Central memory CD4-positive, alpha-beta T cell (primary cell): ENCODE results near the gene PTK6.
"Not testable (repeated sequence)": the region's sequence is repeated elsewhere in the genome, so short reads cannot be mapped to it uniquely, and the experiment has no call there.

ENCODE experiments used
- DNase-seq: peaks from one replicate; pipeline ENCODE4 v3.0.0; 2022

The PTK6 gene

GRCh38 chr20:63529180-63529860 is 7.9 kb downstream of the PTK6 start:
- DNase-seq, result no peak

- no peak for DNase-seq
These were observed 10.0 kb downstream of the PTK6 start for GRCh38 chr20:63527184-63527583.

GRCh38 chr20:63525971-63526370 is 11.2 kb downstream of the PTK6 start:
- no peak for DNase-seq

GRCh38 chr20:63525185-63525584 is 12.0 kb downstream of the PTK6 start:
- DNase-seq, result no peak

GRCh38 chr20:63522981-63523611 is 14.1 kb downstream of the PTK6 start:
- DNase-seq, result no peak

GRCh38 chr20:63522091-63522868 is 14.9 kb downstream of the PTK6 start:
- DNase-seq, result no peak

- DNase-seq, result no peak
These were observed 15.6 kb downstream of the PTK6 start for GRCh38 chr20:63521602-63522001.

- DNase-seq, result peak; percentile 59
These were observed 16.1 kb downstream of the PTK6 start for GRCh38 chr20:63520934-63521601.

- DNase-seq, result peak; percentile 81
These were observed 16.7 kb downstream of the PTK6 start, which contains the start of gene PPDPF for GRCh38 chr20:63520504-63520933. PPDPF (plus strand) TSS chr20:63520765; CDS start chr20:63521309, 544 bp downstream.

GRCh38 chr20:63519668-63520503 is 17.3 kb downstream of the PTK6 start:
- peak; percentile 54 for DNase-seq

- DNase-seq, result no peak
These were observed 18.1 kb downstream of the PTK6 start for GRCh38 chr20:63518946-63519667.

- no peak for DNase-seq
These were observed 18.8 kb downstream of the PTK6 start for GRCh38 chr20:63518351-63518861.

- no peak for DNase-seq
These were observed 19.5 kb downstream of the PTK6 start for GRCh38 chr20:63517376-63518309.

GRCh38 chr20:63514520-63514919 is 22.7 kb downstream of the PTK6 start:
- DNase-seq, result not testable (repeated sequence)

GRCh38 chr20:63513207-63513606 is 24.0 kb downstream of the PTK6 start:
- DNase-seq, result no peak

GRCh38 chr20:63509088-63509564 is 28.1 kb downstream of the PTK6 start:
- no peak for DNase-seq

GRCh38 chr20:63508072-63508768 is 29.0 kb downstream of the PTK6 start:
- DNase-seq, result no peak

GRCh38 chr20:63507083-63507743 is 30.0 kb downstream of the PTK6 start:
- no peak for DNase-seq

GRCh38 chr20:63505723-63506122 is 31.5 kb downstream of the PTK6 start:
- no peak for DNase-seq
